GM19452 (cell line): ENCODE measurements around the gene SURF2.
"Not testable (repeated sequence)": the region's sequence is repeated elsewhere in the genome, so short reads cannot be mapped to it uniquely, and the experiment has no call there.

Source experiments
- ATAC-seq: cut with Tn5 transposase; IDR thresholded peaks from one replicate; pipeline ENCODE4 v1.9.1; 2021; ENCODE audit not compliant: unreplicated experiment

Gene SURF2

GRCh38 chr9:133356391-133357091, at the start of gene SURF2, which contains the start of gene SURF1:
Gene SURF2 (plus strand): TSS chr9:133356550. CDS start chr9:133356593, 43 bp downstream.
Gene SURF1 (minus strand): TSS chr9:133356487. CDS start chr9:133356453, 34 bp downstream.
- ATAC-seq = peak; percentile 70

- no peak for ATAC-seq
These were observed 49.0 kb upstream of the SURF2 start for GRCh38 chr9:133307301-133307700.

- ATAC-seq = no peak
These were observed 46.7 kb upstream of the SURF2 start for GRCh38 chr9:133309608-133310007.

GRCh38 chr9:133315997-133316396, 40.4 kb upstream of the SURF2 start:
- ATAC-seq = no peak

GRCh38 chr9:133317551-133317950, 38.8 kb upstream of the SURF2 start:
- ATAC-seq = not testable (repeated sequence)

- ATAC-seq = no peak
These were observed 35.9 kb upstream of the SURF2 start for GRCh38 chr9:133320421-133320881.

GRCh38 chr9:133321411-133321935, 34.9 kb upstream of the SURF2 start:
- ATAC-seq = no peak

GRCh38 chr9:133322701-133323100, 33.6 kb upstream of the SURF2 start:
- ATAC-seq = no peak

- no peak for ATAC-seq
These were observed 33.1 kb upstream of the SURF2 start for GRCh38 chr9:133323211-133323610.

- ATAC-seq = no peak
These were observed 32.2 kb upstream of the SURF2 start for GRCh38 chr9:133323991-133324703.

- ATAC-seq = not testable (repeated sequence)
These were observed 29.3 kb upstream of the SURF2 start for GRCh38 chr9:133327021-133327420.

- no peak for ATAC-seq
These were observed 28.4 kb upstream of the SURF2 start for GRCh38 chr9:133327834-133328484.

GRCh38 chr9:133329306-133330156, 26.8 kb upstream of the SURF2 start:
- ATAC-seq = not testable (repeated sequence)

- no peak for ATAC-seq
These were observed 25.1 kb upstream of the SURF2 start for GRCh38 chr9:133331221-133331620.

- no peak for ATAC-seq
These were observed 24.5 kb upstream of the SURF2 start for GRCh38 chr9:133331641-133332380.

- no peak for ATAC-seq
These were observed 24.0 kb upstream of the SURF2 start for GRCh38 chr9:133332381-133332730.

GRCh38 chr9:133333011-133333410, 23.3 kb upstream of the SURF2 start:
- no peak for ATAC-seq

GRCh38 chr9:133333566-133333965, 22.8 kb upstream of the SURF2 start:
- ATAC-seq = no peak

GRCh38 chr9:133334161-133334560, 22.2 kb upstream of the SURF2 start:
- no peak for ATAC-seq

GRCh38 chr9:133334888-133335287, 21.5 kb upstream of the SURF2 start:
- not testable (repeated sequence) for ATAC-seq
